AG04450 (cell line): Measurements from ENCODE around the gene EREG. TPM values are rescaled to one million over a fixed set of nuclear protein-coding genes. Genes with fewer than 3 reads are reported as not detected.

Source experiments
- CTCF ChIA-PET: fragments of 300-600, 350-600 bp; formaldehyde crosslinking; extraction: SDS; loops from one replicate; lab custom pipeline; 2022; ENCODE audit warnings: antibody characterized with exemption, inconsistent platforms; lab: Charles Lee
- POLR2A ChIA-PET: fragments of 350-600 bp; formaldehyde crosslinking; extraction: SDS; loops from one replicate; lab custom pipeline; 2021; ENCODE audit warnings: antibody characterized with exemption, inconsistent platforms; lab: Yijun Ruan, JAX
- DNase-seq: peaks from one replicate; pipeline ENCODE4 v3.0.0-alpha.2; 2011; ENCODE audit warnings: low read depth, low spot score
- H3K27ac ChIP-seq: one replicate; pipeline ENCODE4 v1.5.1; 2012; ENCODE audit warnings: low read depth, low read length, control low read depth
- H3K27me3 ChIP-seq: one replicate; pipeline ENCODE4 v1.6.0; 2012; ENCODE audit warnings: low read length; ENCODE audit not compliant: control insufficient read depth, insufficient read depth
- H3K4me3 ChIP-seq: 2 replicates; pipeline ENCODE4 v1.5.1; 2011; ENCODE audit warnings: mild to moderate bottlenecking, low read depth, low read length, control low read depth
- H3K9me3 ChIP-seq: 2 replicates; pipeline ENCODE4 v1.5.1; 2012; ENCODE audit warnings: low read length; ENCODE audit not compliant: control insufficient read depth, insufficient read depth
- polyA plus RNA-seq: library from polyadenylated mRNA; depleted of rRNA; stranded (reverse); fragments of >200 nt; gene quantifications from 2 replicates; pipeline ENCODE4 v1.2.3, GENCODE V29; 2011; rRNA removed
- TF ChIP-seq, protein P1 (sequence below): IDR thresholded peaks from 2 replicates; pipeline ENCODE4 v1.5.1; 2011; ENCODE audit warnings: low read depth, low read length, control low read depth, inconsistent platforms

EREG gene
- polyA plus RNA-seq, 1 experiment = 1.8 TPM

- Histone ChIP-seq H3K27ac (no peak overlapping the region), H3K9me3 (no peaks in the 10 kb centered on the region), H3K27me3 (no peaks in the 10 kb centered on the region), H3K4me3 (no peak overlapping the region)
- CTCF ChIA-PET = interaction anchor here (1.2 kb wide), 1 partner anchor 12 kb away, joined by 5 read pairs; the partner anchor contains the start of gene AREG
- TF ChIP-seq, protein P1, sequence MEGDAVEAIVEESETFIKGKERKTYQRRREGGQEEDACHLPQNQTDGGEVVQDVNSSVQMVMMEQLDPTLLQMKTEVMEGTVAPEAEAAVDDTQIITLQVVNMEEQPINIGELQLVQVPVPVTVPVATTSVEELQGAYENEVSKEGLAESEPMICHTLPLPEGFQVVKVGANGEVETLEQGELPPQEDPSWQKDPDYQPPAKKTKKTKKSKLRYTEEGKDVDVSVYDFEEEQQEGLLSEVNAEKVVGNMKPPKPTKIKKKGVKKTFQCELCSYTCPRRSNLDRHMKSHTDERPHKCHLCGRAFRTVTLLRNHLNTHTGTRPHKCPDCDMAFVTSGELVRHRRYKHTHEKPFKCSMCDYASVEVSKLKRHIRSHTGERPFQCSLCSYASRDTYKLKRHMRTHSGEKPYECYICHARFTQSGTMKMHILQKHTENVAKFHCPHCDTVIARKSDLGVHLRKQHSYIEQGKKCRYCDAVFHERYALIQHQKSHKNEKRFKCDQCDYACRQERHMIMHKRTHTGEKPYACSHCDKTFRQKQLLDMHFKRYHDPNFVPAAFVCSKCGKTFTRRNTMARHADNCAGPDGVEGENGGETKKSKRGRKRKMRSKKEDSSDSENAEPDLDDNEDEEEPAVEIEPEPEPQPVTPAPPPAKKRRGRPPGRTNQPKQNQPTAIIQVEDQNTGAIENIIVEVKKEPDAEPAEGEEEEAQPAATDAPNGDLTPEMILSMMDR = no peak
- no peak for DNase-seq
- POLR2A ChIA-PET = no interaction called here
These were observed 68.1 kb downstream of the EREG start for GRCh38 chr4:74433043-74433442.

DNA sequence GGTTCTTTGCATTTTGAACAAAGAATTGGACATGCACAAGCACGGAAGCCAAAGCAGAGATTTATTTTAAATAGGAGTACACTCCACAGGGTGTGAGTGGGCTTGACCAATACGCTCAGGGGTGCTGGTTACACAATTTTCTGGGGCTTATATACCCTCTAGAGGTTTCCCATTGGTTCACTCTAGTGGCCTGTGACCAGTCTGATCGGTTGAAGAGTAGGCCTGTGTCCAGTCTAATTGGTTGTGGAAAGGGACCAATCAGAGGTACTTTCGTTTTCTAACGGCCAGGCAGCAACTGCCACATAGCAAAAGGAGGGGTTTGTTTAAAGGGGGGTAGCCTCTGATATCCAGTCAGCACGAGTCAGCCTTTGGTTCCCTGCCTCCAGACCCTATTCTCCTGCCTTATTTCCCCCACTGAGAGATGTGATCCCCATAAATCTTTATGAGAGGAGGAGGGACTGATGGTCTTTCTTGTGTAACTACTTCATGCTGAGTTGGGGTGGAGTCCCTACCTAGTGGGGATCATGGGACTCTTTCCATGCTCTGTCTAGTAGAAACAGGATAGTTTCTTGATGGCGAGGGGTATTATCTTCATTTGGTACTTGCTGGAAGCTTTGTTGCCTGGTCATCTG is 68.7 kb downstream of the EREG start:
- CTCF ChIA-PET = interaction anchor here (1.2 kb wide), 1 partner anchor 11 kb away, joined by 5 read pairs; the partner anchor contains the start of gene AREG

DNA sequence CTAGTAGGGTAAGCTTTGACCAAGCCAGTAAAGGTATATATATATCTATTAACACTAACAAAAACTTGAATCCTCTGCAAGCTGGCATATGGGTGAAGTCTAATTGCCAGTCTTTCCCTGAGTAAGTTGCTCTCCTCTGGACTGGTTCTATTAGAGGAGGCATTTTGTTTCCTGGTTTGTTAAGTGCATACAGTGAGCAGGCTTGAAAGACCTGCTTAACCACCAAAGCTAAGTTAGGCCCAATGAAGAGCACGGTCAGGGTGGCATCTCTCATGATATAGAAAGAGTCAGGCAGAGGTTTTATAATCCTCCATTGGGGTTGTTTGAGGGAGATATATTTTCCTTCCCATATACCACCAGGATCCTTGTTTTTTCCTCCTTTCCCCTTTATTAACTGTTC is 70.4 kb downstream of the EREG start:
- ChIA-PET CTCF (interaction anchor here (1.5 to 2.9 kb wide), 2 partner anchors 10 to 59 kb away, joined by 3 to 7 read pairs; partner anchors contain the start of gene AREG), POLR2A (no interaction called here)

More for the DNA sequence above, 68.7 kb downstream of the EREG start:
- TF ChIP-seq, protein P1 = no peak
- Histone ChIP-seq H3K27me3 (no peaks in the 10 kb centered on the region), H3K9me3 (no peaks in the 10 kb centered on the region), H3K4me3 (no peak overlapping the region), H3K27ac (no peak overlapping the region)
- no peak for DNase-seq
- POLR2A ChIA-PET = no interaction called here

DNA sequence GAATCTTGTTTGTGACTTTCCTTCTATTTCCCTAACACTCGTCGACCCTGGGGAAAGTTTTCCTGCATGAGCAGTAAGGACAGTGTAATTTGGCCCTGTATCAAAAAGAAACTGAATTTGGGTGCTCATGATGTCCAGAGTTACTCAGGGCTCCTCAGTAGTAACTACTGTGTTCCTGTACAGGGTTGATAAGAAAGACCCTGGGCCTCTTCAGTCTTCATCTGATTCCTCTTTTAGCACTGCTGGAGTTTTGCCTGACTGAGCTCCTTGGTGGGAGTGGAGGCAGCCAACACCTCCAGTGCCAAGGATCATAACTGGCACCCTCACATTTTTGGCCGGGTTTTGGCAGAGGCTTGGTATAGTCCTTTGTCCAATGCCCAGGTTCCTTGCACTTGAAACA is 72.9 kb downstream of the EREG start:
- no peak overlapping the region for H3K27ac ChIP-seq
- H3K27me3 ChIP-seq = no peaks in the 10 kb centered on the region
- no peak overlapping the region for H3K4me3 ChIP-seq
- H3K9me3 ChIP-seq = no peaks in the 10 kb centered on the region
- TF ChIP-seq, protein P1 = no peak
- DNase-seq = no peak
- ChIA-PET POLR2A (no interaction called here), CTCF (interaction anchor here (1.6 kb wide), 1 partner anchor 9 kb away, joined by 4 read pairs; no protein-coding TSS in a partner anchor)

More for the DNA sequence above, 70.4 kb downstream of the EREG start:
- TF ChIP-seq, protein P1 = no peak
- H3K4me3 ChIP-seq = no peak overlapping the region
- H3K27ac ChIP-seq = no peak overlapping the region
- no peaks in the 10 kb centered on the region for H3K9me3 ChIP-seq
- no peaks in the 10 kb centered on the region for H3K27me3 ChIP-seq
- no peak for DNase-seq

Other genes starting within 250 kb of the EREG start
- gene MTHFD2L, start 207.0 kb upstream of the EREG start, polyA plus RNA-seq = 4.1 and 6.2 TPM in 2 replicates
- gene EPGN, start 56.7 kb upstream of the EREG start, polyA plus RNA-seq = not detected in 2 replicates
- gene AREG, start 80.0 kb downstream of the EREG start, polyA plus RNA-seq = 2.0 and 2.4 TPM in 2 replicates